Prostate gland (tissue), 2 donors: ENCODE measurements around the gene CCDC154.

ENCODE experiments used
- CTCF ChIP-seq, 4 experiments: fragments of 200-600 bp in 2 of 4; fragments of 450-650 bp in 2 of 4; sonication (generic) in 2 of 4; IDR thresholded peaks; 1 replicate in 3 of 4; 2 replicates in 1 of 4; pipeline ENCODE4 v1.5.1; 2016 to 2019; ENCODE audit warnings: antibody characterized with exemption in 4 of 4, mild to moderate bottlenecking in 2 of 4, moderate library complexity in 2 of 4
- POLR2A ChIP-seq: fragments of 450-650 bp; IDR thresholded peaks from one replicate; pipeline ENCODE4 v1.6.1; 2016; ENCODE audit warnings: antibody characterized with exemption, mild to moderate bottlenecking

GRCh38 chr16:1434644-1435592 is 9.4 kb downstream of the CCDC154 start:
- TF ChIP-seq CTCF (IDR thresholded peaks at IDR 0.05) (no peak), POLR2A (no peak)
